Measurements from ENCODE around the gene ATG5.

ATG5 gene

GRCh38 chr6:106186714-106187113, 138.8 kb downstream of the ATG5 start:
- no peaks in the 10 kb centered on the region for H3K27me3 ChIP-seq (ENCODE audit: control insufficient read depth, insufficient read depth, low read length)
- H3K4me3 ChIP-seq (ENCODE audit: low read length): no peak overlapping the region
- no peak overlapping the region for H3K4me2 ChIP-seq (ENCODE audit: low read length)
- H3K9me3 ChIP-seq (replicated peaks; ENCODE audit: low read length): no peaks in the 10 kb centered on the region
- H3K4me1 ChIP-seq (ENCODE audit: control insufficient read depth, insufficient read depth, low read length): peaks cover 23% of the 10 kb centered on the region
- no peak overlapping the region for H3K9ac ChIP-seq (ENCODE audit: low read depth, low read length)
- peaks cover 12% of the 10 kb centered on the region for H3K36me3 ChIP-seq (ENCODE audit: insufficient read depth, low read length)

- no peak overlapping the region for H3K4me2 ChIP-seq (ENCODE audit: low read length)
- no peak overlapping the region for H3K9ac ChIP-seq (ENCODE audit: low read depth, low read length)
- H3K4me1 ChIP-seq (ENCODE audit: control insufficient read depth, insufficient read depth, low read length): peaks cover 28% of the 10 kb centered on the region
- H3K27me3 ChIP-seq (ENCODE audit: control insufficient read depth, insufficient read depth, low read length): no peaks in the 10 kb centered on the region
- H3K4me3 ChIP-seq (ENCODE audit: low read length): no peak overlapping the region
- H3K36me3 ChIP-seq (ENCODE audit: insufficient read depth, low read length): peaks cover 12% of the 10 kb centered on the region
- no peaks in the 10 kb centered on the region for H3K9me3 ChIP-seq (replicated peaks; ENCODE audit: low read length)
Observed at GRCh38 chr6:106186172-106186571, 139.4 kb downstream of the ATG5 start.

- Histone ChIP-seq H3K4me1 (ENCODE audit: control insufficient read depth, insufficient read depth, low read length) (peaks cover 28% of the 10 kb centered on the region), H3K27me3 (ENCODE audit: control insufficient read depth, insufficient read depth, low read length) (no peaks in the 10 kb centered on the region), H3K4me2 (ENCODE audit: low read length) (no peak overlapping the region)
Observed at GRCh38 chr6:106185615-106186014, 139.9 kb downstream of the ATG5 start.

GRCh38 chr6:106184629-106185028, 140.9 kb downstream of the ATG5 start:
- H3K36me3 ChIP-seq (ENCODE audit: insufficient read depth, low read length): peaks cover 12% of the 10 kb centered on the region
- H3K4me2 ChIP-seq (ENCODE audit: low read length): no peak overlapping the region
- H3K9ac ChIP-seq (ENCODE audit: low read depth, low read length): no peak overlapping the region
- H3K4me1 ChIP-seq (ENCODE audit: control insufficient read depth, insufficient read depth, low read length): peaks cover 28% of the 10 kb centered on the region
- H3K9me3 ChIP-seq (replicated peaks; ENCODE audit: low read length): no peaks in the 10 kb centered on the region
- no peak overlapping the region for H3K4me3 ChIP-seq (ENCODE audit: low read length)
- no peaks in the 10 kb centered on the region for H3K27me3 ChIP-seq (ENCODE audit: control insufficient read depth, insufficient read depth, low read length)

More at GRCh38 chr6:106185615-106186014, 139.9 kb downstream of the ATG5 start:
- Histone ChIP-seq H3K36me3 (ENCODE audit: insufficient read depth, low read length) (peaks cover 12% of the 10 kb centered on the region), H3K9ac (ENCODE audit: low read depth, low read length) (no peak overlapping the region), H3K9me3 (replicated peaks; ENCODE audit: low read length) (no peaks in the 10 kb centered on the region), H3K4me3 (ENCODE audit: low read length) (no peak overlapping the region)

GRCh38 chr6:106183430-106183829, 142.1 kb downstream of the ATG5 start:
- Histone ChIP-seq H3K9me3 (replicated peaks; ENCODE audit: low read length) (no peaks in the 10 kb centered on the region), H3K4me3 (ENCODE audit: low read length) (no peak overlapping the region), H3K36me3 (ENCODE audit: insufficient read depth, low read length) (peaks cover 12% of the 10 kb centered on the region), H3K4me1 (ENCODE audit: control insufficient read depth, insufficient read depth, low read length) (peaks cover 27% of the 10 kb centered on the region), H3K4me2 (ENCODE audit: low read length) (no peak overlapping the region), H3K9ac (ENCODE audit: low read depth, low read length) (no peak overlapping the region), H3K27me3 (ENCODE audit: control insufficient read depth, insufficient read depth, low read length) (no peaks in the 10 kb centered on the region)

- peaks cover 17% of the 10 kb centered on the region for H3K4me1 ChIP-seq (ENCODE audit: control insufficient read depth, insufficient read depth, low read length)
- no peaks in the 10 kb centered on the region for H3K27me3 ChIP-seq (ENCODE audit: control insufficient read depth, insufficient read depth, low read length)
- H3K9me3 ChIP-seq (replicated peaks; ENCODE audit: low read length): no peaks in the 10 kb centered on the region
- H3K4me3 ChIP-seq (ENCODE audit: low read length): no peak overlapping the region
- peaks cover 12% of the 10 kb centered on the region for H3K36me3 ChIP-seq (ENCODE audit: insufficient read depth, low read length)
- H3K9ac ChIP-seq (ENCODE audit: low read depth, low read length): no peak overlapping the region
- no peak overlapping the region for H3K4me2 ChIP-seq (ENCODE audit: low read length)
Observed at GRCh38 chr6:106182455-106182854, 143.1 kb downstream of the ATG5 start.

GRCh38 chr6:106181664-106182418, 143.7 kb downstream of the ATG5 start:
- peak overlapping the region; percentile 19 for H3K4me2 ChIP-seq (ENCODE audit: low read length)
- H3K4me1 ChIP-seq (ENCODE audit: control insufficient read depth, insufficient read depth, low read length): peaks cover 15% of the 10 kb centered on the region
- no peak overlapping the region for H3K9ac ChIP-seq (ENCODE audit: low read depth, low read length)
- no peaks in the 10 kb centered on the region for H3K27me3 ChIP-seq (ENCODE audit: control insufficient read depth, insufficient read depth, low read length)
- H3K9me3 ChIP-seq (replicated peaks; ENCODE audit: low read length): no peaks in the 10 kb centered on the region
- H3K4me3 ChIP-seq (ENCODE audit: low read length): no peak overlapping the region
- peaks cover 12% of the 10 kb centered on the region for H3K36me3 ChIP-seq (ENCODE audit: insufficient read depth, low read length)

GRCh38 chr6:106180208-106180607, 145.4 kb downstream of the ATG5 start:
- peaks cover 15% of the 10 kb centered on the region for H3K4me1 ChIP-seq (ENCODE audit: control insufficient read depth, insufficient read depth, low read length)
- no peak overlapping the region for H3K4me3 ChIP-seq (ENCODE audit: low read length)
- H3K36me3 ChIP-seq (ENCODE audit: insufficient read depth, low read length): no peaks in the 10 kb centered on the region
- H3K27me3 ChIP-seq (ENCODE audit: control insufficient read depth, insufficient read depth, low read length): no peaks in the 10 kb centered on the region
- H3K9ac ChIP-seq (ENCODE audit: low read depth, low read length): no peak overlapping the region
- no peaks in the 10 kb centered on the region for H3K9me3 ChIP-seq (replicated peaks; ENCODE audit: low read length)
- no peak overlapping the region for H3K4me2 ChIP-seq (ENCODE audit: low read length)

GRCh38 chr6:106178900-106179299, 146.7 kb downstream of the ATG5 start:
- Histone ChIP-seq H3K4me2 (ENCODE audit: low read length) (no peak overlapping the region), H3K4me1 (ENCODE audit: control insufficient read depth, insufficient read depth, low read length) (peaks cover 15% of the 10 kb centered on the region), H3K9me3 (replicated peaks; ENCODE audit: low read length) (no peaks in the 10 kb centered on the region), H3K9ac (ENCODE audit: low read depth, low read length) (no peak overlapping the region), H3K4me3 (ENCODE audit: low read length) (no peak overlapping the region), H3K27me3 (ENCODE audit: control insufficient read depth, insufficient read depth, low read length) (no peaks in the 10 kb centered on the region), H3K36me3 (ENCODE audit: insufficient read depth, low read length) (no peaks in the 10 kb centered on the region)

- Histone ChIP-seq H3K9ac (ENCODE audit: low read depth, low read length) (no peak overlapping the region), H3K4me1 (ENCODE audit: control insufficient read depth, insufficient read depth, low read length) (peaks cover 15% of the 10 kb centered on the region), H3K9me3 (replicated peaks; ENCODE audit: low read length) (no peaks in the 10 kb centered on the region), H3K4me3 (ENCODE audit: low read length) (no peak overlapping the region), H3K36me3 (ENCODE audit: insufficient read depth, low read length) (no peaks in the 10 kb centered on the region), H3K27me3 (ENCODE audit: control insufficient read depth, insufficient read depth, low read length) (no peaks in the 10 kb centered on the region), H3K4me2 (ENCODE audit: low read length) (no peak overlapping the region)
Observed at GRCh38 chr6:106177786-106178185, 147.8 kb downstream of the ATG5 start.

GRCh38 chr6:106173124-106173879, 152.3 kb downstream of the ATG5 start:
- Histone ChIP-seq H3K9ac (ENCODE audit: low read depth, low read length) (no peak overlapping the region), H3K4me2 (ENCODE audit: low read length) (no peak overlapping the region), H3K4me1 (ENCODE audit: control insufficient read depth, insufficient read depth, low read length) (peaks cover 8% of the 10 kb centered on the region), H3K4me3 (ENCODE audit: low read length) (no peak overlapping the region), H3K36me3 (ENCODE audit: insufficient read depth, low read length) (no peaks in the 10 kb centered on the region), H3K27me3 (ENCODE audit: control insufficient read depth, insufficient read depth, low read length) (no peaks in the 10 kb centered on the region), H3K9me3 (replicated peaks; ENCODE audit: low read length) (no peaks in the 10 kb centered on the region)

All from skeletal muscle satellite cell (primary cell).